HG03469 (cell line): ENCODE measurements around the gene ARFGAP1.

ENCODE experiments used
- ATAC-seq: cut with Tn5 transposase; IDR thresholded peaks from one replicate; pipeline ENCODE4 v1.9.1; 2021; ENCODE audit warnings: mild to moderate bottlenecking, moderate library complexity, moderate number of reproducible peaks; ENCODE audit not compliant: unreplicated experiment

The ARFGAP1 gene

GRCh38 chr20:63317601-63318291 is 45.1 kb downstream of the ARFGAP1 start:
- no peak for ATAC-seq

GRCh38 chr20:63318391-63319163 is 46.0 kb downstream of the ARFGAP1 start:
- ATAC-seq = no peak

- no peak for ATAC-seq
Observed at GRCh38 chr20:63319164-63320040, 46.8 kb downstream of the ARFGAP1 start.

GRCh38 chr20:63320041-63320511 is 47.5 kb downstream of the ARFGAP1 start:
- no peak for ATAC-seq

GRCh38 chr20:63320616-63321147 is 48.1 kb downstream of the ARFGAP1 start:
- no peak for ATAC-seq

- ATAC-seq = no peak
Observed at GRCh38 chr20:63321148-63321831, 48.7 kb downstream of the ARFGAP1 start.

- no peak for ATAC-seq
Observed at GRCh38 chr20:63322146-63322932, 49.7 kb downstream of the ARFGAP1 start.

- ATAC-seq = no peak
Observed at GRCh38 chr20:63322933-63323273, 50.3 kb downstream of the ARFGAP1 start.

GRCh38 chr20:63323357-63323981 is 50.9 kb downstream of the ARFGAP1 start:
- ATAC-seq = no peak

- no peak for ATAC-seq
Observed at GRCh38 chr20:63325021-63325471, 52.4 kb downstream of the ARFGAP1 start.

GRCh38 chr20:63325554-63326313 is 53.1 kb downstream of the ARFGAP1 start:
- ATAC-seq = no peak

- ATAC-seq = no peak
Observed at GRCh38 chr20:63326314-63327230, 54.0 kb downstream of the ARFGAP1 start.

- ATAC-seq = no peak
Observed at GRCh38 chr20:63327231-63327745, 54.7 kb downstream of the ARFGAP1 start.

- no peak for ATAC-seq
Observed at GRCh38 chr20:63328026-63328700, 55.5 kb downstream of the ARFGAP1 start.

GRCh38 chr20:63328718-63329275 is 56.2 kb downstream of the ARFGAP1 start:
- ATAC-seq = no peak
